Tibial artery (tissue), 4 donors: ENCODE data around the gene WNT3A.
"Not testable (repeated sequence)": the region's sequence is repeated elsewhere in the genome, so short reads cannot be mapped to it uniquely, and the experiment has no call there.

ENCODE experiments used
- DNase-seq, 2 donors: peaks; one replicate each; pipeline ENCODE4 v3.0.0-alpha.2; 2019
- H3K27ac ChIP-seq, 2 donors: fragments of 200-600 bp; sonication (generic) in 1 of 2; 1 replicate in 1 of 2; 2 replicates in 1 of 2; pipeline ENCODE4 v1.5.1; 2018 to 2019; ENCODE audit warnings: mild to moderate bottlenecking in 1 of 2
- H3K27me3 ChIP-seq, 2 donors: fragments of 200-600 bp; sonication (generic) in 1 of 2; one replicate each; pipeline versions ENCODE4 v1.5.1 to v1.6.0; 2016 to 2019
- H3K36me3 ChIP-seq, 3 donors: fragments of 200-600 bp; sonication (generic) in 2 of 3; one replicate each; pipeline ENCODE4 v1.5.1; 2016 to 2019; ENCODE audit warnings: mild to moderate bottlenecking in 2 of 3
- H3K4me1 ChIP-seq, 4 donors: fragments of 200-600 bp; sonication (generic) in 2 of 4; 1 replicate in 3 of 4; 2 replicates in 1 of 4; pipeline ENCODE4 v1.5.1; 2016 to 2019
- H3K4me3 ChIP-seq, 2 donors: fragments of 200-600 bp; sonication (generic) in 1 of 2; 1 replicate in 1 of 2; 2 replicates in 1 of 2; pipeline ENCODE4 v1.5.1; 2018 to 2019; ENCODE audit warnings: mild to moderate bottlenecking in 2 of 2
- H3K9me3 ChIP-seq, 3 donors: fragments of 200-600 bp; sonication (generic) in 1 of 3; one replicate each; pipeline ENCODE4 v1.5.1; 2016 to 2019
- CTCF ChIP-seq, 2 experiments: fragments of 200-600 bp in 1 of 2; fragments of 450-650 bp in 1 of 2; IDR thresholded peaks; one replicate each; pipeline ENCODE4 v1.5.1; 2017 to 2019; ENCODE audit warnings: antibody characterized with exemption in 2 of 2, mild to moderate bottlenecking in 1 of 2, moderate library complexity in 1 of 2
- intact Hi-C: fragments of 100-400 bp; cut with DNase I; formaldehyde crosslinking; loops from one replicate; pipeline ENCODE4 v1.15.0; 2023; ENCODE audit warnings: low total_unique reads

Gene WNT3A

GRCh38 chr1:228006786-228007048 is at the start of gene WNT3A:
WNT3A (plus strand) TSS chr1:228006998; CDS start chr1:228007129, 131 bp downstream.
- no peaks in the 10 kb centered on the region for H3K36me3 ChIP-seq
- H3K27ac ChIP-seq, result no peak within 1 kb of the TSS
- TF ChIP-seq CTCF (IDR thresholded peaks at IDR 0.05), result no peak
- peaks cover 0 to 30% (median 2%) of the 10 kb centered on the region in 4 donors for H3K4me1 ChIP-seq
- DNase-seq, result no peak
- H3K9me3 ChIP-seq, result no peaks in the 10 kb centered on the region
- H3K4me3 ChIP-seq, result no peak within 1 kb of the TSS
- H3K27me3 ChIP-seq, result peaks cover 0 to 79% of the 10 kb centered on the region in 2 donors
- intact Hi-C loops, result no loop called here

GRCh38 chr1:227958617-227959324 is 48.0 kb upstream of the WNT3A start:
- TF ChIP-seq CTCF (IDR thresholded peaks at IDR 0.05), result no peak
- Histone ChIP-seq H3K4me3 (no peak overlapping the region), H3K36me3 (no peaks in the 10 kb centered on the region), H3K27ac (no peak overlapping the region), H3K9me3 (peaks cover 0 to 9% (median 4%) of the 10 kb centered on the region in 3 donors), H3K27me3 (peaks cover 0 to 43% of the 10 kb centered on the region in 2 donors), H3K4me1 (no peaks in the 10 kb centered on the region)
- DNase-seq, result peak in 1 of 2 donors; percentile 48
- intact Hi-C loops, result no loop called here

GRCh38 chr1:227959325-227959860 is 47.4 kb upstream of the WNT3A start:
- intact Hi-C loops, result no loop called here
- peaks cover 0 to 9% (median 2%) of the 10 kb centered on the region in 3 donors for H3K9me3 ChIP-seq
- TF ChIP-seq CTCF (IDR thresholded peaks at IDR 0.05), result no peak

GRCh38 chr1:227961651-227962466 is 44.9 kb upstream of the WNT3A start:
- peaks cover 0 to 33% of the 10 kb centered on the region in 2 donors for H3K27me3 ChIP-seq
- intact Hi-C loops, result no loop called here
- H3K4me1 ChIP-seq, result no peaks in the 10 kb centered on the region
- H3K36me3 ChIP-seq, result no peaks in the 10 kb centered on the region
- no peak for DNase-seq
- no peak for TF ChIP-seq CTCF (IDR thresholded peaks at IDR 0.05)
- H3K4me3 ChIP-seq, result no peak overlapping the region
- H3K27ac ChIP-seq, result no peak overlapping the region
- H3K9me3 ChIP-seq, result no peaks in the 10 kb centered on the region

More at GRCh38 chr1:227959325-227959860, 47.4 kb upstream of the WNT3A start:
- peaks cover 0 to 37% of the 10 kb centered on the region in 2 donors for H3K27me3 ChIP-seq
- H3K36me3 ChIP-seq, result no peaks in the 10 kb centered on the region
- H3K4me1 ChIP-seq, result no peaks in the 10 kb centered on the region
- peak in 1 of 2 donors; percentile 44 for DNase-seq
- H3K27ac ChIP-seq, result no peak overlapping the region
- H3K4me3 ChIP-seq, result no peak overlapping the region

GRCh38 chr1:227966733-227967132 is 40.1 kb upstream of the WNT3A start:
- DNase-seq, result not testable (repeated sequence)

GRCh38 chr1:227967815-227968214 is 39.0 kb upstream of the WNT3A start:
- intact Hi-C loops, H3K4me3 ChIP-seq, H3K27ac ChIP-seq, H3K27me3 ChIP-seq, H3K9me3 ChIP-seq, DNase-seq, H3K4me1 ChIP-seq, H3K36me3 ChIP-seq: not testable (repeated sequence)

More at GRCh38 chr1:227966733-227967132, 40.1 kb upstream of the WNT3A start:
- H3K36me3 ChIP-seq, H3K27me3 ChIP-seq, H3K27ac ChIP-seq, H3K4me3 ChIP-seq, intact Hi-C loops, H3K4me1 ChIP-seq, H3K9me3 ChIP-seq: not testable (repeated sequence)

GRCh38 chr1:227970076-227970995 is 36.5 kb upstream of the WNT3A start:
- H3K27me3 ChIP-seq, H3K9me3 ChIP-seq, intact Hi-C loops, H3K27ac ChIP-seq, H3K4me3 ChIP-seq, H3K36me3 ChIP-seq, H3K4me1 ChIP-seq: not testable (repeated sequence)
- peak in 1 of 2 donors; percentile 32 for DNase-seq

- intact Hi-C loops, H3K9me3 ChIP-seq, H3K4me1 ChIP-seq, H3K27ac ChIP-seq, H3K27me3 ChIP-seq, H3K36me3 ChIP-seq, H3K4me3 ChIP-seq: not testable (repeated sequence)
- peak in 1 of 2 donors; percentile 34 for DNase-seq
Observed at GRCh38 chr1:227971216-227971615, 35.6 kb upstream of the WNT3A start.
